Fibroblast of the aortic adventitia (primary cell): ENCODE measurements around the gene GPALPP1. TPM values are rescaled to one million over a fixed set of nuclear protein-coding genes. Genes with fewer than 3 reads are reported as not detected.
"Not testable (repeated sequence)": the region's sequence is repeated elsewhere in the genome, so short reads cannot be mapped to it uniquely, and the experiment has no call there.

Source experiments
- DNase-seq: peaks from one replicate; pipeline ENCODE4 v3.0.0-alpha.2; 2010; ENCODE audit warnings: low read depth
- H3K4me3 ChIP-seq: 2 replicates; pipeline ENCODE4 v1.5.1; 2011; ENCODE audit warnings: low read depth, mild to moderate bottlenecking, control low read depth, low read length, moderate library complexity
- total RNA-seq: library from RNA; depleted of rRNA; stranded (reverse); fragments of >200 nt; gene quantifications from 2 replicates; pipeline ENCODE4 v1.2.3, GENCODE V29; 2012; ENCODE audit warnings: low replicate concordance
- TF ChIP-seq, protein P1 (sequence below): IDR thresholded peaks from 2 replicates; pipeline ENCODE4 v1.5.1; 2011; ENCODE audit warnings: mild to moderate bottlenecking, low read length, control low read depth, inconsistent platforms; ENCODE audit not compliant: insufficient read depth

Gene GPALPP1
- total RNA-seq, 1 donor, result 31.2 TPM

DNA sequence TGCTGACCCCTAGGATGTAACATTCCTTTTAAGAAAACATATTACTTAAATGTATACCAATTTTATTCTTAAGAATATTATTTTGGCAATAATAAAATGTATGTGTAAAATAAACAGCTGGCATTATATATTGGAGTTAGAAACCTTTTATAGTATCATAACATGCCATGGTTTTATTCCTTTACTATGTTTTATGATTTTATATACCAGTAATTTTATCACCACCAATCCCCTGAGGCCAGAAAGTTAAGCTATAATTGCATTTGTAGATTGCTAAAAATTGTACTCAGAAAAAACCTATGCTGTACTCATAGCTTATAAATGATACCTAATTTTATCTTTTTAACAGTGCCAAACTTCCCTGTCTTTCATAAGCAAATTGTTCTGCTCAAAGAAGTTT is 17.9 kb downstream of the GPALPP1 start:
- H3K4me3 ChIP-seq, result no peak overlapping the region
- no peak for DNase-seq
- TF ChIP-seq, protein P1, sequence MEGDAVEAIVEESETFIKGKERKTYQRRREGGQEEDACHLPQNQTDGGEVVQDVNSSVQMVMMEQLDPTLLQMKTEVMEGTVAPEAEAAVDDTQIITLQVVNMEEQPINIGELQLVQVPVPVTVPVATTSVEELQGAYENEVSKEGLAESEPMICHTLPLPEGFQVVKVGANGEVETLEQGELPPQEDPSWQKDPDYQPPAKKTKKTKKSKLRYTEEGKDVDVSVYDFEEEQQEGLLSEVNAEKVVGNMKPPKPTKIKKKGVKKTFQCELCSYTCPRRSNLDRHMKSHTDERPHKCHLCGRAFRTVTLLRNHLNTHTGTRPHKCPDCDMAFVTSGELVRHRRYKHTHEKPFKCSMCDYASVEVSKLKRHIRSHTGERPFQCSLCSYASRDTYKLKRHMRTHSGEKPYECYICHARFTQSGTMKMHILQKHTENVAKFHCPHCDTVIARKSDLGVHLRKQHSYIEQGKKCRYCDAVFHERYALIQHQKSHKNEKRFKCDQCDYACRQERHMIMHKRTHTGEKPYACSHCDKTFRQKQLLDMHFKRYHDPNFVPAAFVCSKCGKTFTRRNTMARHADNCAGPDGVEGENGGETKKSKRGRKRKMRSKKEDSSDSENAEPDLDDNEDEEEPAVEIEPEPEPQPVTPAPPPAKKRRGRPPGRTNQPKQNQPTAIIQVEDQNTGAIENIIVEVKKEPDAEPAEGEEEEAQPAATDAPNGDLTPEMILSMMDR, result no peak

DNA sequence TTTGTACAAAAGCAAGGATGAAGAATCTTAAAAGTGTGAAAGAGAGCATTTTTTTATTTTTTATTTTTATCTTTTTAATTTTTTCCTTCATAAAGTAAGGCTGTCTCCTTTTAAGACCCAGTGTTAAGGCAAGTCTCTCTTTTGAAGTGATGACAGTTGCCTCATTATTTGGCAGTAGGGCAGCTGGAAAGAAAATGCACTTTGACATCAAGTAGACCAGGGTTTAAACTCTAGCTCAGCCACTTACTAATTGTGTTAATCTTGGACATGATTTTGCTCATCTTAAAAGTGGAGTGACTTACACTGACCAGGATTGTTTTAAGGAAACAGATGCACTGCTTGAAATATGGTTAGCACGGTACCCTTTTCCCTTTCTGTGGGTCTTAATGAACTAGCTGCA is 18.5 kb downstream of the GPALPP1 start:
- TF ChIP-seq, protein P1, result no peak
- DNase-seq, result no peak
- no peak overlapping the region for H3K4me3 ChIP-seq

DNA sequence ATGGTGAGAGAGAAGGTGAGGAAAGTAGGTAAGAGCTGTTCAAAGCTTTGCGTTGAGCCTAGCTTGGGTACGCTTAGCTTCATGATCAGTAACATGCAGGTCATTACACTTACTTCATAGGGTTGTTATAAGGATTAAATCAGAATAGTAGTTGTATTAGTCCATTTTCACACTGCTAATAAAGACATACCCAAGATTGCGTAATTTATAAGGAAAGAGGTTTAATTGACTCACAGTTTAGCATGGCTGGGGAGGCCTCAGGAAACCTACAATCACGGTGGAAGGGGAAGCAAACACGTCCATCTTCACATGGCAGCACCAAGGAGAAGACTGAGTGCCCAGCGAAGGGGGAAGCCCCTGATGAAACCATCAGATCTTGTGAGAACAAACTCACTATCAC is 21.9 kb downstream of the GPALPP1 start:
- H3K4me3 ChIP-seq, result no peak overlapping the region

DNA sequence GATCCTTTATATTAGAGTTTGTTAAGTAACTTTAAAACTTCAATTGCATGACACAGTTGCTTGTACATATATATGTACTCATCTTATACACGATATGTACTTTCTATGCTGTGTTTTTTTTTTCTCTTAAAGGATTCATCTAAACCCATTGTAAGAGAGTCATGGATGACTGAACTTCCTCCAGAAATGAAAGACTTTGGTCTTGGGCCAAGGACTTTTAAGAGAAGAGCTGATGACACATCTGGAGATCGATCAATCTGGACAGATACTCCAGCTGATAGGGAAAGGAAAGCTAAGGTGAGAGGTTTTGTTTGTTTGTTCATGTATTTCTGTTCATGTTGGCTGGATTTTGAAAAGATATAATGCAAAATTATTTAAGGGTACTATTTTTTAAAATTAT is 26.0 kb downstream of the GPALPP1 start:
- no peak overlapping the region for H3K4me3 ChIP-seq
- no peak for DNase-seq
- TF ChIP-seq, protein P1, result no peak

More for the DNA sequence above, 21.9 kb downstream of the GPALPP1 start:
- TF ChIP-seq, protein P1, result no peak
- DNase-seq, result no peak

DNA sequence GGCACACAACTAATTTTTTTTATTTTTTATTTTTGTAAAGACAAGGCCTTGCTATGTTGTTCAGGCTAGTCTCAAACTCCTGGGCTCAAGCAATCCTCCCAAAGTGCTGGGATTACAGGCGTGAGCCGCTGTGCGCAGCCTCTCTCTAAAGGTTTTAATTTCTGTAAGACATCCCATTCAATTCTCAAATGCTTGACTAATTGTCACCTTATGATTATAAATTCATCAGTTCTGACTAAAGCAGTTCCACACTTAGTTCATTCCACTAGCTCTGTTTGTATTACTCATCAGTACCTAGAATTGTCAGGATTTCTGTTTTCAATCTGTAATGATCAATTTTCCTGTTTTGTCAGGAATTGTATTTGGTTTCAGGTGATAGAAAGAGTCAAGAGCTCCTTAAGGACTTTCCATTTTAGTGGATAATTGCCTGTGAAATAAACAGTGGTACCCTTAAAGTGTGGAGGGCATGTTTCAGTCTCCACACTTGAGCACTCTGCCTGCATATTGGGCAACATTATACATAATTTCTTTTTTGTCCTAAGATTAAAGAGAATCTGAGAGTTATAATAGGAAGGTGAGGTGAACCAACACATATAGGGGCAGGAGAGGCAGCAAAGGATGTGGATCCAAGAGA is 27.6 kb downstream of the GPALPP1 start:
- TF ChIP-seq, protein P1, result no peak
- no peak overlapping the region for H3K4me3 ChIP-seq
- no peak for DNase-seq

DNA sequence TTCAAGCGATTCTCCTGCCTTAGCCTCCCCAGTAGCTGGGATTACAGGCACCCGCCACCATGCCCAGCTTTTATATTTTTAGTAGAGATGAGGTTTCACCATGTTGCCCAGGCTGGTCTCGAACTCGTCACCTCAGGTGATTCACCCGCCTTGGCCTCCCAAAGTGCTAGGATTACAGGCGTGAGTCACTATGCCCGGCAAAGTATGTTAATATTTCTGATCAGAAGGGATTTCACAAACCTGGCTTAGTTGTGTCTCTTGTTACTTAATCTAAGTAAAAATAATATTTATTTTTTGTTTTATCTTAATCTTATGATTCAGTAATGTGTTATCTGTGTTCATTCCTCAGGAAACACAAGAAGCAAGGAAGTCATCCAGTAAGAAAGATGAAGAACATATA is 30.6 kb downstream of the GPALPP1 start:
- H3K4me3 ChIP-seq, DNase-seq: not testable (repeated sequence)

DNA sequence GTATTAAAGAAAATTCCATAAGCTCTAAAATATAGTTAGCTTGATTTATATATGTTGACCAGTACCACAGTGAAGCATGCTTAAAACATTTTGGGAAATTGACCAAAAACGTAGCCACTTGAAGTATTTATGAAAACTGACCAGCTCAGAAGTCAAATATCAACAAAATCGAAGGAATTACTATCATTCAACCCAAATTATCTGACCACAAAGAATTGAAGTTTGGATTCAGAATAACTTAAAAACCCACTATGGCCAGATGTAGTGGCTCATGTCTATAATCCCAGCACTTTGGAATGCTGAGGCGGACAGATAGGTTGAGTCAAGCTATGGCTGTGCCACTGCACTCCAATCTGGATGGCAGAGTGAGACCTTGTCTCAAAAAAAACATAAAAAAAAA is 31.9 kb downstream of the GPALPP1 start:
- DNase-seq, result no peak
- no peak overlapping the region for H3K4me3 ChIP-seq

More for the DNA sequence above, 31.9 kb downstream of the GPALPP1 start:
- TF ChIP-seq, protein P1, result no peak
